Mesendoderm (in vitro differentiated cells): Measurements from ENCODE around the gene RBM12. TPM values are rescaled to one million over a fixed set of nuclear protein-coding genes. Genes with fewer than 3 reads are reported as not detected.

ENCODE experiments used
- DNase-seq: peaks from one replicate; pipeline ENCODE4 v3.0.0; 2013
- H2AK5ac ChIP-seq: 2 replicates; pipeline ENCODE4 v1.6.1; 2013; ENCODE audit warnings: low read length, inconsistent platforms
- H2BK120ac ChIP-seq: 2 replicates; pipeline ENCODE4 v1.6.1; 2013; ENCODE audit warnings: low read depth, mild to moderate bottlenecking, low read length, moderate library complexity, mixed read lengths
- H2BK15ac ChIP-seq: replicated peaks from 2 replicates; pipeline ENCODE4 v1.6.1; 2013; ENCODE audit warnings: low read depth, mild to moderate bottlenecking, moderate library complexity
- H2BK5ac ChIP-seq: 2 replicates; pipeline ENCODE4 v1.6.1; 2013; ENCODE audit warnings: low read length, inconsistent platforms
- H3K18ac ChIP-seq: 2 replicates; pipeline ENCODE4 v1.6.1; 2013; ENCODE audit warnings: mild to moderate bottlenecking, low read length, mixed read lengths
- H3K23ac ChIP-seq: one replicate; pipeline ENCODE4 v1.6.1; 2013; ENCODE audit warnings: low read length
- H3K27ac ChIP-seq: 2 replicates; pipeline ENCODE4 v1.5.1; 2013; ENCODE audit warnings: low read depth, mild to moderate bottlenecking, inconsistent platforms, low read length, moderate library complexity
- H3K27me3 ChIP-seq: 2 replicates; pipeline ENCODE4 v1.6.1; 2013; ENCODE audit warnings: low read length, control low read depth, mild to moderate bottlenecking, inconsistent platforms; ENCODE audit not compliant: insufficient read depth, poor library complexity
- H3K36me3 ChIP-seq: 2 replicates; pipeline ENCODE4 v1.6.1; 2013; ENCODE audit warnings: low read length, inconsistent platforms; ENCODE audit not compliant: control insufficient read depth, insufficient read depth
- H3K4ac ChIP-seq: one replicate; pipeline ENCODE4 v1.6.1; 2013; ENCODE audit warnings: low read depth, mild to moderate bottlenecking, low read length, moderate library complexity
- H3K4me1 ChIP-seq: 2 replicates; pipeline ENCODE4 v1.6.1; 2013; ENCODE audit warnings: low read depth, low read length, inconsistent platforms; ENCODE audit not compliant: control insufficient read depth
- H3K4me2 ChIP-seq: 2 replicates; pipeline ENCODE4 v1.6.1; 2013; ENCODE audit warnings: low read length
- H3K4me3 ChIP-seq: 2 replicates; pipeline ENCODE4 v1.5.1; 2013; ENCODE audit warnings: mild to moderate bottlenecking, low read length
- H3K56ac ChIP-seq: one replicate; pipeline ENCODE4 v1.6.1; 2013; ENCODE audit warnings: low read length
- H3K79me1 ChIP-seq: 2 replicates; pipeline ENCODE4 v1.6.1; 2013; ENCODE audit warnings: low read length, inconsistent platforms
- H3K79me2 ChIP-seq: 2 replicates; pipeline ENCODE4 v1.6.1; 2013; ENCODE audit warnings: mild to moderate bottlenecking, low read length; ENCODE audit not compliant: control insufficient read depth, insufficient read depth
- H3K9ac ChIP-seq: 2 replicates; pipeline ENCODE4 v1.6.1; 2013; ENCODE audit warnings: low read length, inconsistent platforms
- H4K5ac ChIP-seq: one replicate; pipeline ENCODE4 v1.6.1; 2013; ENCODE audit warnings: low read length
- H4K8ac ChIP-seq: one replicate; pipeline ENCODE4 v1.6.1; 2013; ENCODE audit warnings: low read depth, mild to moderate bottlenecking, control low read depth, low read length, moderate library complexity
- WGBS: extraction: QIAGEN DNeasy Blood & Tissue Kit; methylation state at CpG from one replicate; pipeline ENCODE4 v1.1.7; 2013; ENCODE audit warnings: low lambda C conversion rate, missing lambda C conversion rate; ENCODE audit not compliant: insufficient coverage; ENCODE audit errors: extremely low coverage; 5-methylcytosine and 5-hydroxymethylcytosine counted together
- small RNA-seq: library from polyadenylated mRNA; stranded (forward); fragments of <200 nt; extraction: miRNeasy Mini kit (QIAGEN cat#:217004); gene quantifications from one replicate; pipeline ENCODE3, GENCODE V24; 2013; ENCODE audit not compliant: insufficient read depth

RBM12 gene

DNA sequence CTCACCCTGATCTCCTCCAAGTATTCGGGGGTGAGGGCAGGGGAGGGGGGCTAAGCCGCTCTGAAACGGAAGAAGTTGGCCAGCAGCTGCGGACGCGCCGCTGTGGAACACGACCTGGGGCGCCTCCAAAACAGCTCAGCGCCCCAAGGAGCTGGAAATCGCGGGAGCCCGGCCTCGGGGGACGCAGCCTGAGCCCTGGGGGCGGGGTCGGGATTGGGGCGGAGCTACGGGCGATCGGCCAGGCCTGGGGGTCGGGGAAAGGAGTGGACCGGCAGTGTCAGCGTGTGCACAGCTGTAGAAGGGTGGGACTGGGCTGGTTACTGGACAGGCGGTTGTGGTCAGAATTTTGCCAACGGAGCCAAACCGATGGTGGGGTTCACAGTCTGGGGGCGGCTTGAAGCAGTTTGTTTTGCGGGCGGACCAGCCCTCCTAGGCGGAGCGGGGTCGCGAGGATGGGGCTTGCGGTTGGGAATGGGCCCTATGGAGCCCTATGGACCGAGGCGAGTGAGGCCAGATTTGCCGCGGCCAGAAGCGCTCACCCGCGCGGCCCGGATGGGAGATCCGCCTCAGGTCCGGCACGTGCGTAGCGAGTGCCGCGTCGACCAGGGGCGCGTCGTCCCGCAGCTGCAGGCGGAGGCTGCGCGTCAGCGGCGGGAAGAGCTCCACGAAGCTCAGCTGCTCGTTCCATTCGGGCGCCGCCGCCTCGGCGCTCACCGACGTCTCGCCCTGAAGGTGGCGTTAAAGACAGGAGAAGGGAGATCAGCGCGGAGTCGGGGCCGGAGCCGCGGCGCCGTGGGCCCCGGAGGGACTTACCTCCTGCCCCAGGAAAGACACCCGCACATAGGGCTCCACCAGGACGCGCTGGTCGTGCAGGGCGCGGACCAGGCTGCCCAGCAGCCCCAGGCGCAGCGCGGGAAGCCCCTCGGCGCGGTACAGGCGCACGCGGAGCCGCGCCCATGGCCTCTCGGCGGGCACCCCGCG, 63.4 kb downstream of the RBM12 start:
- Histone ChIP-seq H3K4me3 (peak overlapping the region; percentile 27), H2BK120ac (no peak overlapping the region), H2BK15ac (no peak overlapping the region), H2AK5ac (no peak overlapping the region), H3K4me1 (no peaks in the 10 kb centered on the region), H3K18ac (no peak overlapping the region), H4K5ac (no peak overlapping the region), H3K23ac (peak overlapping the region; percentile 16), H3K9ac (peak overlapping the region; percentile 66), H2BK5ac (no peak overlapping the region), H3K56ac (peak overlapping the region; percentile 83), H3K27ac (no peak overlapping the region), H3K36me3 (no peaks in the 10 kb centered on the region), H3K4ac (no peak overlapping the region), H4K8ac (no peak overlapping the region), H3K79me2 (no peaks in the 10 kb centered on the region), H3K4me2 (peak overlapping the region; percentile 89), H3K79me1 (no peaks in the 10 kb centered on the region), H3K27me3 (peaks cover 4% of the 10 kb centered on the region)
- WGBS, result no CpG with 5 or more reads among the region's 103 CpGs
- DNase-seq, result peak; percentile 87

DNA sequence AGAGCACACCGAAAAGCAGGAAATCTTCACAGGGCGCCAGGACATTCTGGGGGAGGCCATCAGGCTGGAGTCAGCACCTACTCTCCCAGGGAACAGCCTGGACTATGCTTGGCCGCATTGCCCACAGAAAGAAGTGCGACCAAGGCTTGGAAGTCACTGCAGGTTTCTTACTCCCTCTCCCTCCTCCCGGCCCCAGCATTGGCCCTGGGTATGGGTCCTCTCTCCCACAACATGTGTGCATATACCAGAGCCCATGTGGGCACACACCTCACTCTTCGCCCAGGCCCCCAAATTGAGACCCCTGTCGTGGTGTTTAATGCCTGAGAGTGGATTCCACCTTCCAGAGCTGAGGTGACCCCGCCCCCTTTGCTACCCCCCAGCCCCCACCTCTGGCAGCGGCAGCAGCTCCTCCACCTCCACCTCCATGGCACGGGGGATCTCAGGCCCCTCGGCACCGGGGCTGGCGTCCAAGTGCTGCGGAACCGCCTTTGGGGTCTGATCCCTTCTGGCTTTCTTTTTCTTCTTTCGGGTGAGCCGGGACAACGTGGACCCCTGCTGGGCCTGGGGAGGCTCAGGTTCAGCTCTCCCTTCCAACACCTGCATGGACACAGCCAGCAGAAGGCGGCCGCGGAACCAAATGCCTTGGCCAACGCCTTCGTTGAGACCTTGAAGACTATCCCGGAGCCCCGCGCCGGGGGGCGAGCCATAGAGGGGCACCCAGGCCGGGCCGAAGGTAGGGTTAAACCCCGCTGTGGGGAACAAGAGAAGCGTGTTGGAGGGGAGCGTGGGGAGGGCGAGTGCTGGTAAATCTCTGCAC, 64.3 kb downstream of the RBM12 start:
- H3K4me3 ChIP-seq, result peak overlapping the region; percentile 6
- H3K4me2 ChIP-seq, result peak overlapping the region; percentile 89
- no peaks in the 10 kb centered on the region for H3K36me3 ChIP-seq
- H3K9ac ChIP-seq, result peak overlapping the region; percentile 66
- H2BK120ac ChIP-seq, result no peak overlapping the region
- no peak overlapping the region for H2BK15ac ChIP-seq
- no peak overlapping the region for H3K4ac ChIP-seq
- H3K79me1 ChIP-seq, result no peaks in the 10 kb centered on the region
- no peak overlapping the region for H2BK5ac ChIP-seq
- no peak for DNase-seq
- no peak overlapping the region for H2AK5ac ChIP-seq
- WGBS, result no CpG with 5 or more reads among the region's 34 CpGs
- H4K5ac ChIP-seq, result no peak overlapping the region
- H3K18ac ChIP-seq, result no peak overlapping the region
- peak overlapping the region; percentile 83 for H3K56ac ChIP-seq
- H3K27ac ChIP-seq, result no peak overlapping the region
- H3K4me1 ChIP-seq, result no peaks in the 10 kb centered on the region
- peaks cover 4% of the 10 kb centered on the region for H3K27me3 ChIP-seq
- H3K23ac ChIP-seq, result no peak overlapping the region
- H4K8ac ChIP-seq, result no peak overlapping the region
- no peaks in the 10 kb centered on the region for H3K79me2 ChIP-seq

DNA sequence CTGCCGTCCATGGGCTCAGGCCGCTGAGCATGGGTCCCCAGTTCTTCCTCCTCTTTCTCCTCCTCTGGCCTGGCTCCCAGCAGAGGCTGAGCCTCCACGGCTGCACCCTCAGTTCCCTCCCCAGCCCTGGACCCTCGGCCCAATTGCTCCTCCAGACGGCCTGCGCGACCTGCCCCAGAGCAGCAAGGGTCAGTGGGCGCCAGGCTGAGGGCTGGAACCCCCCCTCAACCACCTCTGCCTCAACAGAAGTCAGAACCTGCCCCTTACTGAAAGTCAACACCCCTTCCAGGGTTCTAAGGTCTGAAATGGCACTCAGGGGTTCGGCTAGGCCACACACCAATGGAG, 65.0 kb downstream of the RBM12 start:
- H3K4ac ChIP-seq, result no peak overlapping the region
- no peaks in the 10 kb centered on the region for H3K79me2 ChIP-seq
- no peaks in the 10 kb centered on the region for H3K79me1 ChIP-seq
- no peak overlapping the region for H2BK15ac ChIP-seq
- H3K56ac ChIP-seq, result no peak overlapping the region
- no peak for DNase-seq
- no peak overlapping the region for H3K4me3 ChIP-seq
- no peak overlapping the region for H3K4me2 ChIP-seq
- no peaks in the 10 kb centered on the region for H3K4me1 ChIP-seq
- no CpG with 5 or more reads among the region's 9 CpGs for WGBS
- no peak overlapping the region for H4K5ac ChIP-seq
- no peak overlapping the region for H3K27ac ChIP-seq
- H3K18ac ChIP-seq, result no peak overlapping the region
- no peak overlapping the region for H4K8ac ChIP-seq
- no peak overlapping the region for H3K9ac ChIP-seq
- no peak overlapping the region for H3K23ac ChIP-seq
- H2AK5ac ChIP-seq, result no peak overlapping the region
- H3K36me3 ChIP-seq, result no peaks in the 10 kb centered on the region
- no peak overlapping the region for H2BK120ac ChIP-seq
- no peak overlapping the region for H2BK5ac ChIP-seq
- peaks cover 4% of the 10 kb centered on the region for H3K27me3 ChIP-seq

Small RNA genes lying within 50 kb of the gene (small RNA-seq; reads per million reads assigned to genes)
- not detected for gene RNU6-759P
